K562 (cell line): Measurements from ENCODE around the gene CCR7. TPM values are rescaled to one million over a fixed set of nuclear protein-coding genes. Genes with fewer than 3 reads are reported as not detected.

ENCODE experiments used
- ARHGAP35 ChIP-seq: fragments of 450-650 bp; IDR thresholded peaks from 2 replicates; pipeline ENCODE4 v1.6.1; 2018; ENCODE audit not compliant: partially characterized antibody
- BRD9 ChIP-seq: fragments of 450-650 bp; IDR thresholded peaks from 2 replicates; pipeline ENCODE4 v1.6.1; 2018; ENCODE audit warnings: low read depth; ENCODE audit not compliant: partially characterized antibody
- CHD2 ChIP-seq: IDR thresholded peaks from 2 replicates; pipeline ENCODE4 v1.6.1; 2011; ENCODE audit warnings: low read depth, low read length
- E2F4 ChIP-seq: sonication (generic); formaldehyde crosslinking; IDR thresholded peaks from 2 replicates; pipeline ENCODE4 v1.8.0; 2022; ENCODE audit warnings: mild to moderate bottlenecking, low read depth, missing genetic modification reagents
- FOXK2 ChIP-seq, 2 experiments: fragments of 450-650 bp; IDR thresholded peaks in 1 of 2; conservative IDR thresholded peaks in 1 of 2; 2 replicates each; pipeline ENCODE4 v1.6.1; 2016; ENCODE audit warnings: low read depth in 2 of 2, mild to moderate bottlenecking in 1 of 2
- HEY1 ChIP-seq: fragments of 250-450 bp; sonication (Bioruptor Pico); IDR thresholded peaks from 2 replicates; pipeline ENCODE4 v1.5.0; 2020; ENCODE audit warnings: mild to moderate bottlenecking, moderate library complexity, borderline replicate concordance
- KLF16 ChIP-seq: IDR thresholded peaks from 2 replicates; pipeline ENCODE4 v1.6.1; 2016; ENCODE audit warnings: antibody characterized with exemption
- RERE ChIP-seq: sonication (generic); formaldehyde crosslinking; IDR thresholded peaks from 2 replicates; pipeline ENCODE4 v1.8.0; 2023; ENCODE audit warnings: missing genetic modification reagents, mild to moderate bottlenecking, borderline replicate concordance
- SMAD1 ChIP-seq: fragments of 150-350 bp; IDR thresholded peaks from 2 replicates; pipeline ENCODE4 v1.6.1; 2014; ENCODE audit warnings: low read length, low read depth; ENCODE audit not compliant: partially characterized antibody
- SNAPC5 ChIP-seq: fragments of 250-450 bp; sonication (Bioruptor Pico); IDR thresholded peaks from 2 replicates; pipeline ENCODE4 v1.8.0; 2021; ENCODE audit warnings: moderate library complexity, mild to moderate bottlenecking, inconsistent platforms
- SRSF7 ChIP-seq: fragments of 200-400 bp; formaldehyde crosslinking; optimal IDR thresholded peaks from 2 replicates; pipeline ENCODE3; 2017; ENCODE audit warnings: mild to moderate bottlenecking, low read depth, low read length
- TFAM ChIP-seq: fragments of 250-450 bp; sonication (Bioruptor Pico); conservative IDR thresholded peaks from 2 replicates; pipeline ENCODE4 v1.5.0; 2021; ENCODE audit warnings: mild to moderate bottlenecking, moderate library complexity
- ZBTB26 ChIP-seq: fragments of 450-650 bp; formaldehyde crosslinking; IDR thresholded peaks from 2 replicates; pipeline ENCODE4 v1.4.0; 2022; ENCODE audit warnings: missing genetic modification characterization
- ZNF175 ChIP-seq: fragments of 200-800 bp; sonication (Bioruptor generic); IDR thresholded peaks from 2 replicates; pipeline ENCODE4 v1.6.1; 2016; ENCODE audit warnings: low read depth, mild to moderate bottlenecking, missing genetic modification characterization, missing compliant biosample characterization
- ZNF224 ChIP-seq: sonication (generic); formaldehyde crosslinking; IDR thresholded peaks from 2 replicates; pipeline ENCODE4 v1.8.0; 2022; ENCODE audit warnings: mild to moderate bottlenecking, missing genetic modification reagents
- ZNF639 ChIP-seq, 2 experiments: fragments of 200-800 bp in 1 of 2; sonication (Bioruptor generic) in 1 of 2; sonication (generic) in 1 of 2; formaldehyde crosslinking in 1 of 2; IDR thresholded peaks in 1 of 2; conservative IDR thresholded peaks in 1 of 2; 2 replicates each; pipeline versions ENCODE4 v1.5.0 to v1.6.1; 2016 to 2020; ENCODE audit warnings: missing compliant biosample characterization in 1 of 2, missing genetic modification characterization in 1 of 2, missing genetic modification reagents in 1 of 2
- ZNF668 ChIP-seq: fragments of 250-450 bp; sonication (Bioruptor Pico); IDR thresholded peaks from 2 replicates; pipeline ENCODE4 v1.8.0; 2022; ENCODE audit warnings: mild to moderate bottlenecking, inconsistent platforms
- polyA plus RNA-seq, 8 experiments: library from polyadenylated mRNA; depleted of rRNA in 4 of 8; stranded (reverse) in 5 of 8; unstranded in 3 of 8; fragments of >200 nt; fragmentation: Nextera tagmentation in 2 of 8; fragmentation: Illumina TruSeq in 1 of 8; extraction: Ambion mirVana in 2 of 8; extraction: Trizol in 1 of 8; gene quantifications; 2 replicates each; pipeline versions ENCODE4 v1.2.1 to v1.2.3, GENCODE V29; 2011 to 2014; ENCODE audit warnings: inconsistent platforms in 1 of 8, missing spikeins in 1 of 8
- total RNA-seq, 7 experiments: library from RNA; depleted of rRNA in 6 of 7; stranded (reverse); fragments of >200 nt in 6 of 7; fragmentation: Illumina TruSeq in 2 of 7; extraction: Trizol in 2 of 7; gene quantifications; 2 replicates each; pipeline versions ENCODE4 v1.2.1 to v1.2.3, GENCODE V29; 2011 to 2021; ENCODE audit warnings: low replicate concordance in 1 of 7

The CCR7 gene
- total and polyA plus RNA-seq, 9 of the 15 experiments (the other 6 are each of a cell fraction or from before 2014, with no cell fraction given) = 0.14 to 1.4 (median 0.56) TPM

- TF ChIP-seq ZBTB26 (CRISPR knock-in tag) (no peak), CHD2 (no peak), HEY1 (CRISPR knock-in tag) (no peak), SNAPC5 (CRISPR knock-in tag) (no peak), BRD9 (peak; percentile 67), TFAM (CRISPR knock-in tag) (no peak), FOXK2 (conservative IDR thresholded peaks at IDR 0.05 in 1 of 2, IDR thresholded peaks at IDR 0.05 in 1 of 2; ENCODE audit: low read depth in 2 of 2) (peak in 1 of 2 experiments; percentile 36; a peak in 1 of 4 replicates), KLF16 (peak; percentile 87; the same call in 1 of the 2 replicates), ZNF639 (CRISPR knock-in tag; conservative IDR thresholded peaks at IDR 0.05 in 1 of 2, IDR thresholded peaks at IDR 0.05 in 1 of 2) (no peak), ZNF668 (CRISPR knock-in tag) (no peak), E2F4 (no peak), SRSF7 (no peak), ARHGAP35 (no peak), ZNF224 (CRISPR knock-in tag) (no peak), RERE (CRISPR knock-in tag) (no peak), ZNF175 (CRISPR knock-in tag) (no peak), SMAD1 (peak; percentile 11)
These were observed 28.7 kb downstream of the CCR7 start (continued) for GRCh38 chr17:40536295-40537171.
